ENCODE results near the gene CETP. TPM values are rescaled to one million over a fixed set of nuclear protein-coding genes. Genes with fewer than 3 reads are reported as not detected.

The CETP gene
- total RNA-seq, 4 donors from 2014 or later = 1.6 TPM; not detected in 3

GRCh38 chr16:56938664-56939513 is 22.9 kb upstream of the CETP start:
- Histone ChIP-seq H3K27ac (no peak overlapping the region), H3K4me1 (peaks cover 5 to 52% (median 13%) of the 10 kb centered on the region in 3 donors), H3K4me3 (no peak overlapping the region), H3K36me3 (peaks cover 21 to 89% of the 10 kb centered on the region in 2 donors), H3K9me3 (no peaks in the 10 kb centered on the region), H3K27me3 (no peaks in the 10 kb centered on the region)
- no peak for ATAC-seq
- TF ChIP-seq POLR2A (IDR thresholded peaks at IDR 0.05) (no peak), EP300 (IDR thresholded peaks at IDR 0.05) (no peak), POLR2AphosphoS5 (IDR thresholded peaks at IDR 0.05) (no peak), CTCF (IDR thresholded peaks at IDR 0.05) (no peak)
- 78 to 82% methylated on average over 7 to 8 of the region's 8 CpGs for WGBS, 2 donors (ENCODE audit: low coverage in 1 of 2)

GRCh38 chr16:56939801-56940200 is 21.9 kb upstream of the CETP start:
- Histone ChIP-seq H3K4me1 (peaks cover 5 to 43% (median 6%) of the 10 kb centered on the region in 3 donors), H3K9me3 (no peaks in the 10 kb centered on the region), H3K27me3 (no peaks in the 10 kb centered on the region), H3K4me3 (no peak overlapping the region), H3K36me3 (peaks cover 21 to 99% of the 10 kb centered on the region in 2 donors), H3K27ac (no peak overlapping the region)
- no peak for ATAC-seq
- TF ChIP-seq POLR2AphosphoS5 (IDR thresholded peaks at IDR 0.05) (no peak), EP300 (IDR thresholded peaks at IDR 0.05) (no peak), CTCF (IDR thresholded peaks at IDR 0.05) (no peak), POLR2A (IDR thresholded peaks at IDR 0.05) (no peak)
- 79 to 91% methylated on average over 4 of the region's 4 CpGs for WGBS, 2 donors (ENCODE audit: low coverage in 1 of 2)

GRCh38 chr16:56941092-56941491 is 20.7 kb upstream of the CETP start:
- no peak for TF ChIP-seq EP300 (IDR thresholded peaks at IDR 0.05)
- TF ChIP-seq POLR2A (IDR thresholded peaks at IDR 0.05) = no peak
- TF ChIP-seq POLR2AphosphoS5 (IDR thresholded peaks at IDR 0.05) = no peak
- no peak for TF ChIP-seq CTCF (IDR thresholded peaks at IDR 0.05)
- Histone ChIP-seq H3K36me3 (peaks cover 21 to 100% of the 10 kb centered on the region in 2 donors), H3K27me3 (no peaks in the 10 kb centered on the region), H3K4me1 (peaks cover 0 to 35% (median 0%) of the 10 kb centered on the region in 3 donors), H3K4me3 (no peak overlapping the region), H3K27ac (no peak overlapping the region), H3K9me3 (no peaks in the 10 kb centered on the region)
- 60 to 80% methylated on average over 1 to 2 of the region's 2 CpGs for WGBS, 2 donors (ENCODE audit: low coverage in 1 of 2)
- no peak for ATAC-seq

GRCh38 chr16:56941856-56942331 is 19.9 kb upstream of the CETP start:
- H3K27ac ChIP-seq = no peak overlapping the region
- no peaks in the 10 kb centered on the region for H3K27me3 ChIP-seq
- peaks cover 21 to 100% of the 10 kb centered on the region in 2 donors for H3K36me3 ChIP-seq
- H3K9me3 ChIP-seq = no peaks in the 10 kb centered on the region
- peaks cover 0 to 27% (median 0%) of the 10 kb centered on the region in 3 donors for H3K4me1 ChIP-seq
- ATAC-seq = no peak
- no peak for TF ChIP-seq POLR2A (IDR thresholded peaks at IDR 0.05)
- no peak for TF ChIP-seq CTCF (IDR thresholded peaks at IDR 0.05)
- no peak overlapping the region for H3K4me3 ChIP-seq
- 67 to 69% methylated on average over 2 to 9 of the region's 9 CpGs for WGBS, 2 donors (ENCODE audit: low coverage in 1 of 2)
